H1 (cell line): ENCODE data around the gene SAPCD1. TPM values are rescaled to one million over a fixed set of nuclear protein-coding genes. Genes with fewer than 3 reads are reported as not detected.

Experiments used
- CBX8 ChIP-seq: fragments of 300-800, 300-1000 bp; sonication (generic); IDR thresholded peaks from 2 replicates; pipeline ENCODE4 v1.7.1; 2016; ENCODE audit warnings: low read depth, low read length, borderline replicate concordance
- EP300 ChIP-seq, 2 experiments: IDR thresholded peaks; 1 replicate in 1 of 2; 2 replicates in 1 of 2; pipeline ENCODE4 v1.6.1; 2011 to 2012; ENCODE audit warnings: low read depth in 2 of 2, low read length in 2 of 2, mild to moderate bottlenecking in 2 of 2, borderline replicate concordance in 1 of 2, inconsistent platforms in 1 of 2, moderate library complexity in 1 of 2
- EZH2 ChIP-seq: fragments of 200-600 bp; sonication (generic); IDR thresholded peaks from 2 replicates; pipeline ENCODE4 v1.7.1; 2012; ENCODE audit warnings: low read depth, mild to moderate bottlenecking, moderate library complexity, low read length, inconsistent platforms; ENCODE audit not compliant: severe bottlenecking
- JUN ChIP-seq: IDR thresholded peaks from 2 replicates; pipeline ENCODE4 v1.6.1; 2011; ENCODE audit warnings: low read depth, mild to moderate bottlenecking, improper control_type of control experiment, low read length
- KDM5A ChIP-seq: fragments of 200-600 bp; IDR thresholded peaks from 2 replicates; pipeline ENCODE4 v1.7.1; 2012; ENCODE audit warnings: mild to moderate bottlenecking, low read length, inconsistent platforms, mixed read lengths
- RAD21 ChIP-seq, 2 experiments: IDR thresholded peaks in 1 of 2; conservative IDR thresholded peaks in 1 of 2; 2 replicates each; pipeline ENCODE4 v1.6.1; 2011; ENCODE audit warnings: low read depth in 2 of 2, low read length in 2 of 2, improper control_type of control experiment in 1 of 2, inconsistent platforms in 1 of 2, mild to moderate bottlenecking in 1 of 2, moderate library complexity in 1 of 2
- SIN3A ChIP-seq, 2 experiments: IDR thresholded peaks in 1 of 2; conservative IDR thresholded peaks in 1 of 2; 2 replicates each; pipeline ENCODE4 v1.6.1; 2011 to 2012; ENCODE audit warnings: low read length in 2 of 2, improper control_type of control experiment in 1 of 2, low read depth in 1 of 2, mild to moderate bottlenecking in 1 of 2
- SP2 ChIP-seq: IDR thresholded peaks from 2 replicates; pipeline ENCODE4 v1.6.1; 2012; ENCODE audit warnings: mild to moderate bottlenecking, low read length, inconsistent platforms
- TCF12 ChIP-seq: IDR thresholded peaks from 2 replicates; pipeline ENCODE4 v1.6.1; 2011; ENCODE audit warnings: low read depth, mild to moderate bottlenecking, low read length
- TEAD4 ChIP-seq: IDR thresholded peaks from 2 replicates; pipeline ENCODE4 v1.6.1; 2012; ENCODE audit warnings: low read depth, low read length, inconsistent platforms, mixed read lengths
- polyA plus RNA-seq, 7 experiments: library from polyadenylated mRNA; depleted of rRNA in 3 of 7; stranded (reverse) in 5 of 7; unstranded in 2 of 7; fragments of >200 nt in 5 of 7; fragments of 200-250 nt in 2 of 7; gene quantifications; 1 replicate in 5 of 7; 2 replicates in 1 of 7; 4 replicates in 1 of 7; pipeline versions ENCODE4 v1.2.1 to v1.2.3, GENCODE V29; 2011 to 2013; ENCODE audit warnings: missing spikeins in 2 of 7, mixed read lengths in 2 of 7
- total RNA-seq: library from RNA; stranded (reverse); fragmentation: NEBNext Ultra II Directional; extraction: Animal tissue kit (Norgen Biotek cat#: 25700); gene quantifications from 2 replicates; pipeline ENCODE4 v1.2.1, GENCODE V29; 2021

The SAPCD1 gene
- total and polyA plus RNA-seq, 2 of the 8 experiments (the other 6 are each of a cell fraction or from before 2014, with no cell fraction given): 3.1 to 5.9 TPM

GRCh38 chr6:31734821-31735406 is 27.5 kb upstream of the SAPCD1 start (continued):
- no peak for TF ChIP-seq TEAD4
- TF ChIP-seq TCF12: no peak
- peak; percentile 93 to 94; a peak in 3 of 4 replicates for TF ChIP-seq SIN3A (conservative IDR thresholded peaks at IDR 0.05 in 1 of 2, IDR thresholded peaks at IDR 0.05 in 1 of 2; ENCODE audit: low read depth in 1 of 2, low read length in 2 of 2)
- TF ChIP-seq RAD21 (IDR thresholded peaks at IDR 0.05 in 1 of 2, conservative IDR thresholded peaks at IDR 0.05 in 1 of 2; ENCODE audit: low read depth in 2 of 2, low read length in 2 of 2): no peak
- TF ChIP-seq EP300 (IDR thresholded peaks at IDR 0.05; ENCODE audit: borderline replicate concordance in 1 of 2, low read depth in 2 of 2, low read length in 2 of 2): peak in 1 of 2 experiments; percentile 47; a peak in 1 of 3 replicates
- no peak for TF ChIP-seq KDM5A
- TF ChIP-seq JUN: peak; percentile 74
- TF ChIP-seq CBX8: no peak
- no peak for TF ChIP-seq EZH2
- TF ChIP-seq SP2: no peak
